GM18499 (cell line): ENCODE measurements around the gene CHST11.
"Not testable (repeated sequence)": the region's sequence is repeated elsewhere in the genome, so short reads cannot be mapped to it uniquely, and the experiment has no call there.

Source experiments
- ATAC-seq: cut with Tn5 transposase; IDR thresholded peaks from one replicate; pipeline ENCODE4 v1.9.1; 2021; ENCODE audit warnings: moderate number of reproducible peaks; ENCODE audit not compliant: insufficient read depth, unreplicated experiment

CHST11 gene

DNA sequence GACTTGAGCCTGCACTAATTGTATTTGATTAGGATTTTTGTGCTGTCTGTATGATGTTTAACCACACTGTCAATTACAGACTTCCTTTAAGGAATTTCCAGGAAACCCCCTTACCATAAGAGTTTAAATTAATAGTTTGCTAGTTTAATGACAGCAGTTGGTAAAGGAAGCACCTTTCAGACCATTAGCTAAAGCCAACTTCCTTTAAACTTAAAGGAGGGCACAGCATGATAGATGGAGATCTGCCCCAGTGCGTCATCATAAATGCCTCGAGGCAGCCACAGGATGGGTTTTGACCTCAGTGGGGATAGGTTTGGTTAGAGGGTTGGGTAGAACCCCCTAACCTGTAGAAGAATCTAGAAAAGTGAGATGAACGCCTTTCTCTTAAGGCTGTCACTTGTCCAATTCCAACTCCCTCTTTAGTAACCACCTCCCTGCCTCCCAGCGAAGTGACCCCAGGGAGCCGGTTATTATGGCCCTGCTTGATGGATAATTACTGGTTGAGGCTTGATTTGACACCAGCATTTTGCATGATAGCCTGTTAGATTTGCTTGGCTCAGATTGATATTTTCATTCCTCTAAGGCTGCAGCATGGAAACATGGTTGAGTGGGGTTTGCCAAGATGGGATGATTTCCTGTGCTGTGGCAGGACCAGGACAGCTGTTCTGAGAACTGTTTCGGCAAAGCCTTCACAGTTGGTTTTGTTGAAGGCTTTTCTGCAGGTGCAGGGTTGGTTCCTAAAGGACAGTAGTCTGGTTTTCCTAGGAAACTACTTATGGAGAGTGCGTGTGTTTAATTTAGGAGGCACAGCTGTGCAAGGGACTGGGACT lies 62.7 kb downstream of the CHST11 start:
- no peak for ATAC-seq

DNA sequence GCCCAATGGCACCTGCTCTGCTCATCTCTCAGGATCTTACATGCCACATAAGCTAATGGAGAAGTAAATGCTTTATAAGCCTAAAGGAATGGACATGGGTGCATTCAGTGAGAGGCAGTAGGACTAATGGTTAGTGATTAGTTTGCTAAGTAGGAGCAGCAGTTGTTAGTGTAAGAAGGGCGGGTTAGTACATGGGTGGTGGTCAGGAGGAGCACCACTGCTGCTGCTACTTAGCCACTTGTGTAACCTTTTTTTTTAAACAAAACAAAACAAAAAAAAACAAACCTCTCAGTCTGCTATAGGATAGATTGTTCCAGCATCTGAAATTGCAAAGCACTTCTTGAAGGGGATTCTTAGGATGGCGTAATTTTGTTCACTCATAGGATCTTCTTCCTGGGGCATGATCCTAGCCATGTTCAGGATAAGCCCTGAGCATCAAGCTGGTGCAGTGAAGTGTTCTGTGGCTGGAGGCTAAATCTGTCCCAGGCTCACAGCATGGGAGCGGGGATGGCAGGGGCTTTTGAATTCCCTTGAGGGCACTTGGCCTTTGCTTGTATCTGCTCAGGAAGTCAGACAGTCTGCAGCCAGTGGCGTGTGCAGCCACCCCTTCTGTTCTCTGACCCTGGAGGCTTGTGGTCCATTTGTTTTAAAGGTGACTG lies 63.6 kb downstream of the CHST11 start:
- ATAC-seq: no peak

DNA sequence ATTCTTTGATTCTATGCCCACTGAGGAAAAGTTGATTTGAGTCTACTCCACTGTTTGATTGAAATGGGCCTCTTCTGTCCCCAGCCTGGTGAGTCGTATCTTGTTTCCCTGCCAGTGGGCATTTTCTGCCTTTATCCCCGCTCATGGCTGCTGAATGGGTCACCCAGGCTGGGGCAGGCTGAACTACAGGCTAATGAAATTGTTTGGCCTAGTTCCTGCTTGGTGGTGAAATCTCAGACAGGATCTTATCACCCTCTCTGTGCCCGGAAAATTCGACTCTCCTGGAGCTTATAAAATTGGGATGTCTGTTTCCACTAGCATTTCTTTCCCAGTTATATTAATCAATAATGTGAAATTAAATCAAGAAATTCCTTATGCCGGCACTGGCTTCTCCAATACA lies 65.0 kb downstream of the CHST11 start:
- no peak for ATAC-seq

DNA sequence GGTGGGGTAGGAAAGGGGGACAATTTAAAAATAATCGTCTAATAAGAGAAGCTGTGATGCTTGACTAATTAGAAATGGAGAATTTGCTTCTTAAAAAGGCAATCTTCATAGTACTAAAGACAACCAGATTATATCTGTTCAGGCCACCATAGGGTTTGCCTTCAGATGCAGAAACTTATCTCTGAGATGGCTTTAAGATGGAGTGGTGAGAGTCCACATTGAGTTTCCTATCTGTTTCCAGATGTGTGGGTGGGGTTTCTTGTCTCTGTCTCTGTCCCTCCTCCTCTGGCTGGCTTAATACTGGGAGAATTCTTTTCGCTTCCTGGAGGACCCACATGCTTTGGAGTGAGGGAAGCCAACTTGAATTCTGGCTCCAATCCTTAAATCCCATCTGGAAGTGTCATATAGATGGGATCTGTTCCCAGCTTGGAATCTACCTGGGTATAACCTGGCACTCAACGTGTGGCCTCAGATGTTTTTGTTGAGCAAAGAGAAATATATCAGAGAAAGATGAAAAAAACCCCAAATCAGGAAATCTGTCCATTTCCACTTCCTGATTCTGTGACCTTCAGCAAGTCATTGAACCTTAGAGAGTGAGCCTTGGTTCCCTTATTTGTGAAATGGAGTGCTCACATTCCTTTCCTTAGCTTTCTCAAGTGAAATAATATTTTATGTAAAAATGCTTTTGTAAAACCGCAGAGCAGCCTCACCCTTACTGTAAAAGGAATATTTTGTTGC lies 66.4 kb downstream of the CHST11 start:
- ATAC-seq: no peak

DNA sequence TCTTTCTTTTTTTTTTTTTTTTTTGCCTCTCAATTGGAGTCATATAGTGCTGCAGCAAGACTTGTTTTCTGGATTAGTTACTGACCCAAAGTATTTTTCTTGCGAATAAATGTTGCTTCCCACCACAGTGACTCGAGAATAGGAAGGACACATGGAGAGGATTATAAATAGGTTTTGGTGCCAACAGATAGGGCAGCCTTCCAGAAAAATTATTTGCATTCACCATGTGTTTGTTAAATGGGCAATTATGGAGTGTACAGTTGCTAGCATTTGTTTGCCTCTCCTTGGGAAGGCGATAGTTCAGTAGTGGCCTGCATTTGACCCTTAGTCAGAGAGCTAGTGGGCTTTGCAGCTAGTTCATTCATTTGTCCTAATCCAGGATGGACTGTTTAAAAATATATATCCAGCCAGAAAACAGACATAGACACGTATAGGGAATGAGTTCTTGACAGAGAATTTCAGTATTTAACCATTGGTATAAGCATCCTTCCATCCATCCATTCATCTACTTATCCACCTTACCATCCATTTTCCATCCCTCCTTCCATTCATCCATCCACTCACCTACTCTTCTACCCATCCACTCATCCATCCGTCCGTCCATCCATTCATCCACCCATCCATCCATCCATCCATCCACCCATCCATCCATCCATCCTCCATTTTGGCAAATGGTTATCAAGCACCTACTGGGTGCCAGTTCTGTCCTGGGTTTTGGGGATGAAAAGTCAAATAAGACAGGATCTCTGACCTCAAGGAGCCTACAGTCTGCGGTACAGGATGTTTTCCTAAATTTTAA lies 67.5 kb downstream of the CHST11 start:
- no peak for ATAC-seq

DNA sequence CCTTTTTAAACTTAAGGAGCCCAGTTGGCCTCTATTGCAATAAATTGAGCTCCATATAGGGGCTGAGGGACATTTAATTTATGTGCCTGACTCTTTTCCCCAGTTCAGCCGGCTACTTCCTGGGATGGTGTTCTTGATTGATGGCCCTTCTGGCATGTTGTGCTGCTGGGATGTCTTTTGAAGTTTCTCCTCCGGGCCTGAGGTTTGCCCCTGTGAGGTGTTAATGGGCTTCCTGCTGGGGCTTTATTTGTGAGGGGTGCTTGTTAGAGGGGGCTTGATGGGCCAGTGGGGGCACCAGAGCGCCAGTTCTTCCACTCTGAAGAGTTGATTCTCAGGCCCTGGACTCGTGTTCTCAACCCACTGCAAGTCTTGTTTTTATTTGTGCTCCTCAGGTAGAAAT lies 69.6 kb downstream of the CHST11 start:
- no peak for ATAC-seq

DNA sequence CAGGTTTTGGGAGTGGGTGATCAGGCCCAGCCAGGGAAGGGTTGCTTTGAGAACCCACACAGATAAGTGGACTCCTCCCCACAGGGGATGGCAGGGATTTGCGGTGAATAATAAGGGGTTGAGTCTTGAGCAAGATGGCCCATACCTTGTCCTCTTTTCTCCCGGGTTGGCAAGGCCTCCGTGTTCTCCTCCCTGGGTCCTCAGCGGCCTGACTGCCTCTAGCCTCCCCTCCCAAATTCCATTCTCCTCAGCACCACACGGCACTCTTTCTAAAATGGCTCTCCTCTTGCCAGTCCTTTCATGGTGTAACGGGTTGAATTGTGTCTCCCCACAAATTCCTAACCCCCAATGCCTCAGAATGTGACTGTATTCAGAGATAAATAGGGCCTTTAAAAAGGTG lies 70.0 kb downstream of the CHST11 start:
- no peak for ATAC-seq

DNA sequence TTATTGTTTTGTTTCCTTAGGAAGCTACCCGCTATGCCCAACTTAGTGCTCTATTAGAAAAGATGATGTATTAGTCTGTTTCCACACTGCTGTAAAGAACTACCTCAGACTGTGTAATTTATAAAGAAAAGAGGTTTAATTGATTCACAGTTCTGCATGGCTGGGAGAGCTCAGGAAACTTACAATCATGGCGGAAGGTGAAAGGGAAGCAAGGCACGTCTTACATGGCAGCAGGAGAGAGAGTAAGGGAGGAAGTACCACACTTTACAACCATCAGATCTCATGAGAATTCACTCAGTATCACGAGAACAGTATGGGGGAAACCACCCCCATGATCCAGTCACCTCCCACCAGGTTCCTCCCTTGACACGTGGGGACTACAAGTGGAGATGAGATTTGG lies 70.9 kb downstream of the CHST11 start:
- ATAC-seq: not testable (repeated sequence)

DNA sequence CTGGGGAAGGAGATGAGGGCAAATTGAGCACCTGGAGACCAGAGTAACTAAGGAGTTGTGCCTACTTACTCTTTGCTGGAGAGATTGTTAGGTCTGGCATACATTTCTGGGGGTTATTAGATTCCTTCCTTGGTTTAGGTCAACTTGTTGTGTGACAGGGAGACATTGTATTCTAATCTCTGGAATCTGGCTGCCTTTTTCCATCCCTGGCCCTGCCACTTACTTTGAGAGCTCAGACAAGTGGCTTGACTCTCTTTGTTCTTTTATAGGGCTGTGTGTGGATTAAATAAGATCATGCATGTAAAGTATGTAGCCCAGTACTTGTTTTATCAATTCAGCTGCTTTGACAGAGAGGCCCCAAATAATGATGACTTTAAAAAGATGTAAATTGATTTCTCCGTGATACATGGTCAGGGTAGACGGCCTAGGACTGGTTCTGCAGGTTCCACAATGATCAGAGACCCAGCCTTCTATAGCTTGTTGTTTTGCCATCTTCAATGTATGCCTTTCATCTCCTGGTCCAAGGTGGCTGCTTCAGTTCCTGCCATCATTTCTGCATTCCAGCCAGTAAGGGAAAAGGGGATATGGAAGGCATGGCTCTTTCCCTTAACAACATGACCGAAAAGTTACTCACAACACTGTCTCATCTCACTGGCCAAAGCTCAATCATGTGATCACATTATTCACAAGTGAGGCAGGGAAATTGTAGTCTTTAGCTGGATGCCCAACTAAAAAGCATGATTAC lies 72.6 kb downstream of the CHST11 start:
- no peak for ATAC-seq

DNA sequence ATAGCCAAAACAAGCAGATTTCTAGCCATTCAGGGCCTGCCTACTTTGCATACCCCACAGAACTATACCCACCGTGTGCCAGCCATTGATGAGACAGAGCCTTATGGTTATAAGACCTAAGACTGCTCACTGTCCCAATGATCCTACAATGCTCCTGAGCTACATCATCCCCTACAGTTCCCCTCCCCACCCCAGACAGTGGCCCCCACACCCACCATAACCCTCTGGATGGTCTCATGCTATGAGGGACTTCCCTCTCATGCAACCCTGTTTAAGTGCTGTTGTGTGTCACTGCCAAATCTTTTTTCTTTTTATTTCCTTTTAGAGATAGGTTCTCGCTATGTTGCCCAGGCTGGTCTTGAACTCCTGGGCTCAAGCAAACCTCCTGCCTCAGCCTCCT lies 75.9 kb downstream of the CHST11 start:
- ATAC-seq: no peak

DNA sequence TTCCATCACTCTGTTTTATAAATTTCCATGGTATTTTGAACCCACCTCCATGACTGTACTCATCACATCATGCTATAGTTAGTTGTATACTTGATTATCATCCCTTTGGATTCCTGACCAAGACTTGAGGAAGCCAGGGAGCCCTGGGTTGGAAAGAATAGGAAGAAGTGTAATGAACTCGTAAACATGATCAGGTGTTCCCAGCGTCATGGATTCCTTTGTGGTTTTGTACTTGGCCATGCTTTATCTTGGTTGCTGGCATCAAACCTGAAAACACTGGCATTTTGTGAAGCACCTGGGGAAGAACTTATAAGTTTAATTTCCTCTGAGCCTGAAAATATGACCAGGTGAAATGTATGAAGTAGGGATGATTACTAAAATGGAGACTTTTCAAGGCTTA lies 76.4 kb downstream of the CHST11 start:
- no peak for ATAC-seq

DNA sequence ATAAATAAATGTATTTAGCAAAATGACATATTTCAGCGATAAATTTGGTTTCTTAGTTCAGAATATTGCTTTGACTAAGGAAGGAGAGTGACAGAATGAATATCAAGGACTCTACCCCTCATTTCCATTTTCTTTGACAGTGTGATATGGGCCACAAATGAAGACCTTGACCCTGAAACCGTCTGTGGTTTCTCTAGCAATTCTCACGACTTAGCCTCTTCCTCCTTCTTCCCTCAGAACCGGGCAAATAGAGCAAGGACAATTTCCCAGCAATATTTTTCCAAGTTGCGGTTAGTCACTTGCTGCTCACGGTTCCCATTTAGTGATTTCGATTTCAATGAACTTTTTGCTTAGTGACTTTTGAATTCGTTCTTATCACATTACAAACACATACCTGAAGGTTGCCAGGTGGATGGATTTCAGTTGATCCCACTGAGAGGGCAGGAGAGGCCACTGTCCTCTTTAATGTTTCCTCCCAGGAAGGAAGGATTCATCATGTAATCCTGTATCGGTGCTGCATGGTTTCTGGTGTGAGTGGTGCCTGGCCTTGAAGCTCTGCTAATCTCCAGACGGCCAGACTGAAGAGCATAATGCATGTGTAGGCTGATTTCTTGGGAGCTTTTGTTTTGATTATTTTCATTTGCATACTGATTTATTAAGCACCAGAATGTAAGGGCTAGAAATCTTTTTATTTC lies 77.6 kb downstream of the CHST11 start:
- no peak for ATAC-seq

DNA sequence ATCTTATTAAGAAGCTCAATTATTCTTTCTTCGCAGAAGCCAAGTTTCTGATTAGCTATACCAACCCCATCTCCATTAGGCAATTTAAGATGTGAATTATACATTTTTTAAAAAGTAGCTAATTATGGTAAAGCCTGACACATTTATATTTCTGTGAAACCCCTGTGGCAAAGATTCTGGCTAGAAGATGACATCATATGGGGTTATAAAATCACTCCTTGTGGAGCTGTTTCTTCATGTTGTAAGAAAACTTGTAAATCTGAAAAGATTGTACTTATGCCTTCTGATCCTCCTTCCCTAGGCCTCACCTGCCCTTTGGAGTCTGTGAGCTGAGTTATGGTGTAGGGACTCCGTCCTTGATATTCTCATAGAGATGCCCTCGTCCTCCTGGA lies 78.1 kb downstream of the CHST11 start:
- ATAC-seq: no peak

DNA sequence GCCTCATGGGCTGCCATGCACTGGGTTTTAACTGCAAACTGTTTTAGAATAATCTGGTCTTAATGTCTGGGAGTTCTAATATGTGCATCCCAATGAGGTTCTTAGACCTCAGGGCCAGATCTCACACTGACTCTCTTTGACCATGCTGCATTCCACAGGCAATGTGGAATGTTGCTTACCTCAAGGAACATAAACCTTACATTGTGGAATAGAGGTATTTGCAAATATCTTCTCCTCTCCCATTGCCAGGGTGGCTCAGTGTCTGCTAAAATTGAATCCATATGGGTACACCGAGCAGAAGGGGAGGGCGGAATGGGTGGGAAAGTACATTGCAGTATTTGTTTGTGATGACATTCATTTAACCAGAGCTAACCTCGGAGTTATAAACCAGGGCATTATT lies 78.6 kb downstream of the CHST11 start:
- ATAC-seq: no peak

DNA sequence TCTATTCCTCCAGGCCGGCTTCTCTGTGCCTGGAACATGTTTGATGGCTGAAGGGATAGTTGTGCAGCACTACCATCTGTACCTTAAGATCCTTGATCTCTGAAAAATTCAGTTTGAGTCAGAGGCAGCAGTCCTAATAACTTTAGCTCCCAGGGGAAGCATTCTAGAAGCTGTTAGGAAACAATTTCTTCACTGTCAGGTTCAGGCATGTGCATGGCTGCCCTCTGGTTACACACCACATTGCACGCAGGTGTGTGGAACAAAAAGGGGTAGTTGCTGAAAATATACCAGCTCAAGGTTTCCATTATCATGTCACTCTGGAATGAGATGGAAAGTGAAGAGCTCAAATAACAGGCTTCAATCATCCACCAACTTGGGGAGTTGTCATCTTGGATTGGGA lies 80.1 kb downstream of the CHST11 start:
- ATAC-seq: no peak

DNA sequence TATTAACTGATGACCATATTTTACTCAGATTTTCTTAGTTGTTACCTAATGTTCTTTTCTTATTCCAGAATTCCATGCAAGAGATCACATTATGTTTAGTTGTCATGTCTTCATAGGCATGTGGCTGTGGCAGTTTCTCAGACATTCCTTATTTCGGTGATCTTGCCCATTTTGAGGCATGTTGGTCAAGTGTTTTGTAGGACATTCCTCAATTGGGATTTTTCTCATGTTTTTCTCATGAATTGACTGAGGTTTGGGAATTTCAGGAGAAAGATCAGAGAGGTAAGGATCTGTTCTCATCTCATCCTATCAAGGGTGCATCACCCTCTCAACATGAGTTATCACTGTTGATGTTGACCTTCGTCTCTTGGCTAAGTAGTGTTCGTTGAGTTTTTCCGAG lies 81.3 kb downstream of the CHST11 start:
- ATAC-seq: no peak

DNA sequence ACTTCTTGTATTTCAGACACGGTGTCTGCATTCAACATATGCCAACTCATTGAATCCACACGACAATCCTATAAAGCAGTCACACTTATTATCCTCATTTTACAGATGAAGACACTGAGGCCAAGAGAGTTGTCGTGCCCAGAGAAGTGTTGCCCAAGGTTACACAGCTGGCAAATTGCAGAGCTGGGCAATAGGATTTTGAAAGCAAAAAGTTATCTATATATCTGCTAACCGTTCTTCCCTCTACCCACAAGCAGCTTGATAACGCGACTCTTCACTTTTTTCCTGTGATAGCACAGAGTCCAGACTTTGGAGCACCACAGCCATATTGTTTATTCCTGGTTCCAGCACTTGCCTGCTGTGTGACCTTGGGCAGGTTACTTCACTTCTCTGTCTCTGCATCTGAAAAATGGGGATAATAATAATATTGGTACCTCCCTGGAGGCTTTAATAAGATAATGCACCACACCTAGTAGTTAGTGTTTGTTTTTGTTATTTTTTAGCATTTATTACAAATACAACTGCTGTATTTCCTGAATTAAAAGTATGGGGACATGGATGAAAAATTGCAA lies 82.2 kb downstream of the CHST11 start:
- ATAC-seq: no peak

DNA sequence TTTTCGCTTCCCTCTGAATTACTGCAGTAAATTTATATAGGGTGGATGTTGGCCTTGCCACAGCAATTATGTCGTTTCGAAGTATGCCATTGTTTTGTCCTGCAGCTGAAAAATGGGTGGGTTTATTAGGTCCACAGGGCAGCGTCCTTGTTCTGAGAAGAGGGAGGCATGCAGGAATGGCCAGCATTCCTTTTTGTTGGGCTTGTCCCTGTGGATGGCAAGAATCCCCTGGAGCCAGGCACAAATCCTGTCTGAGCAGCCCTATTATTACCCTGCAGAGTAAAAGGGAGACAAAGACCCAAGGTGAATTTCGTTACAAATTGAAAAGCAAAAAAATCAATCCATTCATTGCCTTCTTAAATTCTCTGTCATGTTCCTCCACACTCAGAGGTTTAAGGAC lies 88.1 kb downstream of the CHST11 start:
- no peak for ATAC-seq

DNA sequence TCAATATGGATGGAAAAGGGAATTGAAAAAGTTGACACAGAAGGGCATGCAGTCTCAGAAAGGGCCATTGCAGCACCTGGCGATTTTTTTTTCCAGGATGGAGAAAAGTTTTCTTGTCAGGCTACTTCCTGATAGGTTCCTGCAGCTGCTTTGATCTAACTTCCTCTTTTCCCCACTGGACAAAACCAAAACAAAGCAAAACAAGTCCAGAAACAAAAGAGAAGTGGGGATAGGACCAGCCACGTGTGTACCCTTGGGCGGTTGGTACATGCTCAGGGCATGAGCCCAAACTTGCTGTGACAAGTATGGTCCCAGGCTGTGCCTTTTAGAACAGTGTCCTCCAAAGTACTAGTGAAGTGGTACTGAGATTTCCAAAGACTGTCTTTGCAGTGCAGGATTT lies 89.8 kb downstream of the CHST11 start:
- ATAC-seq: no peak
